HepG2 (cell line): ENCODE measurements around the gene SMIM24. TPM values are rescaled to one million over a fixed set of nuclear protein-coding genes. Genes with fewer than 3 reads are reported as not detected.
A peak's percentile ranks its signal among the peaks of the same experiment; 100 is the strongest.

Source experiments
- CREB1 ChIP-seq, 2 experiments: fragments of 450-650 bp in 1 of 2; IDR thresholded peaks; 2 replicates each; pipeline ENCODE4 v1.6.1; 2016 to 2017; ENCODE audit warnings: control low read depth in 1 of 2, mild to moderate bottlenecking in 1 of 2, missing compliant biosample characterization in 1 of 2, missing genetic modification characterization in 1 of 2
- HHEX ChIP-seq: IDR thresholded peaks from 2 replicates; pipeline ENCODE4 v1.6.1; 2016; ENCODE audit warnings: control low read depth
- HNRNPUL1 ChIP-seq: fragments of 200-400 bp; formaldehyde crosslinking; IDR thresholded peaks from 2 replicates; pipeline ENCODE4 v1.6.1; 2017; ENCODE audit warnings: low read depth, mild to moderate bottlenecking, low read length, moderate library complexity
- JARID2 ChIP-seq: sonication (generic); formaldehyde crosslinking; IDR thresholded peaks from 2 replicates; pipeline ENCODE4 v1.8.1; 2023; ENCODE audit warnings: missing genetic modification reagents, inconsistent platforms; ENCODE audit not compliant: insufficient replicate concordance
- KLF12 ChIP-seq: sonication (generic); formaldehyde crosslinking; IDR thresholded peaks from 2 replicates; pipeline ENCODE4 v1.4.0; 2020; ENCODE audit warnings: missing genetic modification reagents, borderline replicate concordance
- MTA1 ChIP-seq: sonication (generic); formaldehyde crosslinking; IDR thresholded peaks from 2 replicates; pipeline ENCODE4 v1.4.0; 2020; ENCODE audit warnings: missing genetic modification reagents, mild to moderate bottlenecking, borderline replicate concordance
- NCOA5 ChIP-seq: sonication (generic); formaldehyde crosslinking; IDR thresholded peaks from 2 replicates; pipeline ENCODE4 v1.4.0; 2020; ENCODE audit warnings: missing genetic modification reagents
- NRL ChIP-seq: sonication (generic); formaldehyde crosslinking; IDR thresholded peaks from 2 replicates; pipeline ENCODE4 v1.5.0; 2020; ENCODE audit warnings: missing genetic modification reagents, mild to moderate bottlenecking, moderate library complexity, borderline replicate concordance
- PCBP1 ChIP-seq: fragments of 200-400 bp; formaldehyde crosslinking; IDR thresholded peaks from 2 replicates; pipeline ENCODE4 v1.6.1; 2017; ENCODE audit warnings: mild to moderate bottlenecking, low read depth, low read length, borderline replicate concordance
- PHF8 ChIP-seq: sonication (generic); formaldehyde crosslinking; IDR thresholded peaks from 2 replicates; pipeline ENCODE4 v1.5.0; 2020; ENCODE audit warnings: missing genetic modification reagents
- REL ChIP-seq: sonication (generic); formaldehyde crosslinking; conservative IDR thresholded peaks from 2 replicates; pipeline ENCODE4 v1.8.0; 2022; ENCODE audit warnings: mild to moderate bottlenecking, missing genetic modification reagents, moderate library complexity
- SALL1 ChIP-seq: sonication (generic); formaldehyde crosslinking; IDR thresholded peaks from 2 replicates; pipeline ENCODE4 v1.8.0; 2022; ENCODE audit warnings: mild to moderate bottlenecking, missing genetic modification reagents
- SRF ChIP-seq: IDR thresholded peaks from 2 replicates; pipeline ENCODE4 v1.6.1; 2011; ENCODE audit warnings: mild to moderate bottlenecking, low read depth, low read length, moderate library complexity
- TEAD2 ChIP-seq: sonication (generic); formaldehyde crosslinking; IDR thresholded peaks from 2 replicates; pipeline ENCODE4 v1.9.0; 2021; ENCODE audit warnings: missing genetic modification reagents
- ZNF160 ChIP-seq: sonication (generic); formaldehyde crosslinking; IDR thresholded peaks from 2 replicates; pipeline ENCODE4 v1.8.0; 2022; ENCODE audit warnings: mild to moderate bottlenecking, inconsistent platforms, missing genetic modification reagents
- ZNF225 ChIP-seq: sonication (generic); formaldehyde crosslinking; IDR thresholded peaks from 2 replicates; pipeline ENCODE4 v1.4.0; 2020; ENCODE audit warnings: mild to moderate bottlenecking, missing genetic modification reagents
- ZNF317 ChIP-seq: sonication (generic); formaldehyde crosslinking; IDR thresholded peaks from 2 replicates; pipeline ENCODE4 v1.5.0; 2020; ENCODE audit warnings: mild to moderate bottlenecking, missing genetic modification reagents
- ZNF33B ChIP-seq: sonication (generic); formaldehyde crosslinking; IDR thresholded peaks from 2 replicates; pipeline ENCODE4 v1.5.1; 2020; ENCODE audit warnings: mild to moderate bottlenecking, missing genetic modification reagents
- ZNF496 ChIP-seq: sonication (generic); formaldehyde crosslinking; IDR thresholded peaks from 2 replicates; pipeline ENCODE4 v1.8.1; 2023; ENCODE audit warnings: mild to moderate bottlenecking, moderate library complexity, missing genetic modification reagents; ENCODE audit not compliant: insufficient replicate concordance
- ZNF557 ChIP-seq: sonication (generic); formaldehyde crosslinking; IDR thresholded peaks from 2 replicates; pipeline ENCODE4 v1.4.0; 2020; ENCODE audit warnings: missing genetic modification reagents
- ZNF558 ChIP-seq: sonication (generic); formaldehyde crosslinking; IDR thresholded peaks from 2 replicates; pipeline ENCODE4 v1.9.0; 2022; ENCODE audit warnings: mild to moderate bottlenecking, missing genetic modification reagents, borderline replicate concordance
- ZNF572 ChIP-seq: sonication (generic); formaldehyde crosslinking; IDR thresholded peaks from 2 replicates; pipeline ENCODE4 v1.5.1; 2020; ENCODE audit warnings: mild to moderate bottlenecking, missing genetic modification reagents
- ZNF605 ChIP-seq: sonication (generic); formaldehyde crosslinking; IDR thresholded peaks from 2 replicates; pipeline ENCODE4 v1.8.0; 2022; ENCODE audit warnings: mild to moderate bottlenecking, missing genetic modification reagents
- ZNF629 ChIP-seq: sonication (generic); formaldehyde crosslinking; conservative IDR thresholded peaks from 2 replicates; pipeline ENCODE4 v1.5.0; 2020; ENCODE audit warnings: missing genetic modification reagents
- ZNF781 ChIP-seq: sonication (generic); formaldehyde crosslinking; IDR thresholded peaks from 2 replicates; pipeline ENCODE4 v1.5.1; 2020; ENCODE audit warnings: borderline replicate concordance, mild to moderate bottlenecking, missing genetic modification reagents; ENCODE audit errors: not compliant biosample characterization
- ZNF883 ChIP-seq: sonication (generic); formaldehyde crosslinking; IDR thresholded peaks from 2 replicates; pipeline ENCODE4 v1.5.1; 2020; ENCODE audit warnings: mild to moderate bottlenecking, missing genetic modification reagents; ENCODE audit errors: not compliant biosample characterization
- ZSCAN21 ChIP-seq: sonication (generic); formaldehyde crosslinking; IDR thresholded peaks from 2 replicates; pipeline ENCODE4 v1.8.0; 2022; ENCODE audit warnings: mild to moderate bottlenecking, missing genetic modification reagents, moderate library complexity, borderline replicate concordance
- polyA plus RNA-seq, 8 experiments: library from polyadenylated mRNA; depleted of rRNA in 3 of 8; stranded (reverse) in 7 of 8; unstranded in 1 of 8; fragments of >200 nt; fragmentation: Illumina TruSeq in 4 of 8; extraction: Trizol in 4 of 8; gene quantifications; 2 replicates each; pipeline versions ENCODE4 v1.2.1 to v1.2.3, GENCODE V29; 2011 to 2016; ENCODE audit warnings: low read depth in 4 of 8, missing spikeins in 1 of 8, mixed read lengths in 1 of 8; ENCODE audit not compliant: insufficient read depth in 1 of 8
- total RNA-seq, 5 experiments: library from RNA; depleted of rRNA; stranded (reverse); fragments of >200 nt; fragmentation: Illumina TruSeq; extraction: Trizol; gene quantifications; 2 replicates each; pipeline ENCODE4 v1.2.3, GENCODE V29; 2016; ENCODE audit warnings: low read depth in 1 of 5
- TF ChIP-seq, protein P1 (sequence below): sonication (generic); formaldehyde crosslinking; IDR thresholded peaks from 2 replicates; pipeline ENCODE4 v1.5.1; 2020; ENCODE audit warnings: missing genetic modification reagents, mild to moderate bottlenecking, borderline replicate concordance
- TF ChIP-seq, protein P2 (sequence below): sonication (generic); formaldehyde crosslinking; IDR thresholded peaks from 2 replicates; pipeline ENCODE4 v1.5.1; 2020; ENCODE audit warnings: missing genetic modification reagents, mild to moderate bottlenecking, borderline replicate concordance

Gene SMIM24
- total and polyA plus RNA-seq, 2 of the 13 experiments (the other 11 are each of a cell fraction or from before 2014, with no cell fraction given) = 11.2 to 70.6 TPM

DNA sequence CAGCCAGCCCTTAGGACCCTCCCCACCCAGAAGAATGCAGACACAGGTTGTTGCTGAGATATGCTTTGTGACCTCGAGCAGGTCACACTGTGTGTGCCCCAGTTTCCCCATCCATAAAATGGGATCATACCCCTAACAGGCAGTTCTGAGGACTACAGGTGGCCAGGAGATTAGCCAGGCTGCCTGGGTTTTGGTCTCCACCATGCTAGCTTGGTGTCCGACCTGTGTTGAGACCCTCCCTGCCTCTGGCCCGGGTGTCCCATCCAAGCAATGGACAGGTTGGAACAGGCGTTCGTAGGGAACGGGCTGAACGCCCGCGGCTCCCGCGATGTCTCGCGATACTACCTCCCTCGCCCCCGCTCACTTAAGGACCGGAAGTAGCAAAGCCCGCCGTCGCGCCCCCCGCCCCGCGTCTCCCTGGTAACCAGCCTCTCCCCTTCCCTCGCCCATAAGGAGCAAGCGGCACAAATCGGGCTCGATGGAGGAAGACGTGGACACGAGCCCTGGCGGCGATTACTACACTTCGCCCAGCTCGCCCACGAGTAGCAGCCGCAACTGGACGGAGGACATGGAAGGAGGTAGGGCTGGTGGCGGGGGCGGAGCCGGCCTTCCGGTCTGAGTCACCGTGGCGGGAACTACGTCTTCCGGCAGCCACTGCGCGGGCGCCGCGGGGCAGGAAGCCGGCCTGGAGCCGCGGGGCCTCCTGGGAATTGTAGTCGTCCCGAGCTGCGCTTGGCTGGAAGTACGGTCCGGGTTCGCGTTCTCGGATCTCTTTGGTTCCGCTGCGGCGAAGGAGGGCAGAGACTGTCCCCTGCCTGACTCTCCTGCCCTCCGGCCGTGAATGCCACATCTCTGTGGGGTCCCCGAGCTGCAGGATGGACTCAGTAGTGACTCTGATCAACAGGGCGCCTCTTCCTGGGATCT is 45.4 kb downstream of the SMIM24 start (continued):
- 0 out of 2 replicates have a peak, but pooled peaks have one; percentile 44 for TF ChIP-seq ZNF160 (CRISPR knock-in tag)
- TF ChIP-seq CREB1 (IDR thresholded peaks at IDR 0.05) = no peak
- no peak for TF ChIP-seq CREB1 (CRISPR knock-in tag; IDR thresholded peaks at IDR 0.05)
- TF ChIP-seq ZNF629 (CRISPR knock-in tag) = peak; percentile 98
- no peak for TF ChIP-seq REL (CRISPR knock-in tag)
- TF ChIP-seq, protein P1, sequence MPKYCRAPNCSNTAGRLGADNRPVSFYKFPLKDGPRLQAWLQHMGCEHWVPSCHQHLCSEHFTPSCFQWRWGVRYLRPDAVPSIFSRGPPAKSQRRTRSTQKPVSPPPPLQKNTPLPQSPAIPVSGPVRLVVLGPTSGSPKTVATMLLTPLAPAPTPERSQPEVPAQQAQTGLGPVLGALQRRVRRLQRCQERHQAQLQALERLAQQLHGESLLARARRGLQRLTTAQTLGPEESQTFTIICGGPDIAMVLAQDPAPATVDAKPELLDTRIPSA (CRISPR knock-in tag) = 0 out of 2 replicates have a peak, but pooled peaks have one; percentile 32
- TF ChIP-seq HNRNPUL1 = no peak
- TF ChIP-seq NRL (CRISPR knock-in tag) = peak; percentile 30; the same call in 1 of the 2 replicates
- TF ChIP-seq NCOA5 (CRISPR knock-in tag) = no peak
- TF ChIP-seq ZSCAN21 (CRISPR knock-in tag) = no peak
- TF ChIP-seq ZNF883 (CRISPR knock-in tag) = no peak
- peak; percentile 73 for TF ChIP-seq SALL1 (CRISPR knock-in tag)
- no peak for TF ChIP-seq ZNF33B (CRISPR knock-in tag)
- peak; percentile 76; the same call in 1 of the 2 replicates for TF ChIP-seq ZNF605 (CRISPR knock-in tag)
- TF ChIP-seq ZNF572 (CRISPR knock-in tag) = peak; percentile 82; the same call in 1 of the 2 replicates
- TF ChIP-seq ZNF558 (CRISPR knock-in tag) = peak; percentile 30; the same call in 1 of the 2 replicates
- TF ChIP-seq ZNF496 (CRISPR knock-in tag) = no peak
- TF ChIP-seq KLF12 (CRISPR knock-in tag) = 0 out of 2 replicates have a peak, but pooled peaks have one; percentile 57
- TF ChIP-seq ZNF317 = no peak
- no peak for TF ChIP-seq PCBP1
- peak; percentile 42; the same call in 1 of the 2 replicates for TF ChIP-seq MTA1 (CRISPR knock-in tag)
- no peak for TF ChIP-seq TEAD2 (CRISPR knock-in tag)
- no peak for TF ChIP-seq ZNF225 (CRISPR knock-in tag)
- no peak for TF ChIP-seq SRF
- TF ChIP-seq ZNF781 = no peak
- peak; percentile 91 for TF ChIP-seq PHF8 (CRISPR knock-in tag)
- TF ChIP-seq, protein P2, sequence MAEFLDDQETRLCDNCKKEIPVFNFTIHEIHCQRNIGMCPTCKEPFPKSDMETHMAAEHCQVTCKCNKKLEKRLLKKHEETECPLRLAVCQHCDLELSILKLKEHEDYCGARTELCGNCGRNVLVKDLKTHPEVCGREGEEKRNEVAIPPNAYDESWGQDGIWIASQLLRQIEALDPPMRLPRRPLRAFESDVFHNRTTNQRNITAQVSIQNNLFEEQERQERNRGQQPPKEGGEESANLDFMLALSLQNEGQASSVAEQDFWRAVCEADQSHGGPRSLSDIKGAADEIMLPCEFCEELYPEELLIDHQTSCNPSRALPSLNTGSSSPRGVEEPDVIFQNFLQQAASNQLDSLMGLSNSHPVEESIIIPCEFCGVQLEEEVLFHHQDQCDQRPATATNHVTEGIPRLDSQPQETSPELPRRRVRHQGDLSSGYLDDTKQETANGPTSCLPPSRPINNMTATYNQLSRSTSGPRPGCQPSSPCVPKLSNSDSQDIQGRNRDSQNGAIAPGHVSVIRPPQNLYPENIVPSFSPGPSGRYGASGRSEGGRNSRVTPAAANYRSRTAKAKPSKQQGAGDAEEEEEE (CRISPR knock-in tag) = no peak
- no peak for TF ChIP-seq HHEX (CRISPR knock-in tag)
- no peak for TF ChIP-seq JARID2 (CRISPR knock-in tag)
- TF ChIP-seq ZNF557 (CRISPR knock-in tag) = no peak
